GM21717 (cell line): Measurements from ENCODE around the gene MYO1C.
"Not testable (repeated sequence)": the region's sequence is repeated elsewhere in the genome, so short reads cannot be mapped to it uniquely, and the experiment has no call there.

Experiments
- ATAC-seq: cut with Tn5 transposase; IDR thresholded peaks from one replicate; pipeline ENCODE4 v1.9.1; 2021; ENCODE audit warnings: mild to moderate bottlenecking, moderate library complexity; ENCODE audit not compliant: unreplicated experiment

MYO1C gene

DNA sequence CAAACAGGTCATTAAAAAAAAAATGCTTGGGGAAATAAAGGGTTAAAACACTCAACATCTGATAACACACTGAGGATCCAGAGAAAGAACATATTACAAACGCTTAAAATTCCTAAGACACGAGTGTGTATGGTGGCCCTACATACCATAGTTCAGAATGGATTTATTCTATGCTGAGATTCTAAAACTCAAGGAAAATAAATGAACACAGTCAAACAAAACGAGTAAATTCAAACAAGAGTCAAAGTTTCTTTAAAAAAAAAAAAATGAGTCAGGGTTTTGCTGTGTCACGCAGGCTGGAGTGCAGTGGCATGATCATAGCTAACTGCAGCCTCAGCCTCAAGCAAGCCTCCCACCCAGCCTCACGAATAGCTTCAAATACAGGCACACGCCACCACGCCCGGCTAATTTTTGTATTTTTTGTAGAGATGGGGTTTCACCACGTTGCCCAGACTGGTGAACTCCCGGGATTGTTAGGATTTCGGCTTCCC is 53.8 kb downstream of the MYO1C start:
- no peak for ATAC-seq

DNA sequence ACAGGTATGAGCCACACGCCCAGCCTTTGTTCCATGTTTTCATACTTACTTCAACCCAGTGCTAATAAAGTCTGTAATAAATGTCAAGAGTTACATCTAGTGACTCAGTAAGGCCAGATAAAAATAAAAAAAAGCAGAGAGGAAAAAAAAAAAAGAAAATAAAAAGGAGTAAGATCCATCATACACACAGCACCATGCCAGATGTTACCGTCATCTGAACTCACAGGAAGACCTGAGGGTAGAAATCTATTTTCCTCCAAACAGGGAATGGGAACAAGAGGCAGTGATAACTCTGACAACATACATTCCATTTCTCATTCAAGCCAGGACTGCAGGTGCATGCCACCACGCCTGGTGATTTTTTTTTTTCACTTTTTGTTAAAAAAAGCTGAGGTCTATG is 57.2 kb downstream of the MYO1C start:
- no peak for ATAC-seq

DNA sequence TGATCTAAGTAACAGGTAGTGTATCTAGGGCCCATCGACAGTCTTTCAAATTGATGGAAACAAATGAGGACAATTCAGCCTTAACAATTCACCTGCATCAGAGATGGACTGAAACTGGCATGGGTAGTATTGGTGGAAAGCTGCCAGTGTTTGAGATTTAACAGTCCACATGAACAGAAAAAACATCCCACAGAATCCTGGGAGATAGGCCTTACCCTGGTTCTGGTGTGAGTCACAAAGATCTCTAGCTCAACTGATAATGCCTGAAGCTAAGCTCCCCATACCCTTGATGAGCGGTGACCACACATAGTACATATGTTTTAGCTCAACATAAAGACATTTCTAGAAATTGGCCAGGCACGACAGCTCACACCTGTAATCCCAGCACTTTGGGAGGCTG is 58.3 kb downstream of the MYO1C start:
- no peak for ATAC-seq

DNA sequence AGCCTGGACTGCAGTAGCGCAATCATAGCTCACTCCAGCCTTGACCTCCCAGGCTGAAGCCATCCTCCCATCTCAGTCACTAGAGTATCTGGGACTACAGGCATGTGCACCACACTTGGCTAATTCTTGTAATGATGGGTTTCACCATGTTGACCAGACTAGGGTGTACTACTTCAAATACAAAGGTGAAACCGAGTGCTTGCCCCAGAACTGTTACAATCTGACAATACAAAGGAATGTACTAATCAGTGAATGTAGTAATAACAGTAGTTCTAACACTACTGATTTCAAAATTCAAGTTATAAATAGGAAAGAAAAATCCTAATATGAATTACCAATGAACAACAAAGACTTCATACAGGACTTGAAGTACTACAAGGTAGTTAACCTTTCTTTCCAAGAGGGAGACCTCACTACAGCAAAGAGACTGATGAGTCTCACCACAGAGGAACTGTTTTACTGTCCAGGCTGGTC is 60.8 kb downstream of the MYO1C start:
- ATAC-seq = no peak

DNA sequence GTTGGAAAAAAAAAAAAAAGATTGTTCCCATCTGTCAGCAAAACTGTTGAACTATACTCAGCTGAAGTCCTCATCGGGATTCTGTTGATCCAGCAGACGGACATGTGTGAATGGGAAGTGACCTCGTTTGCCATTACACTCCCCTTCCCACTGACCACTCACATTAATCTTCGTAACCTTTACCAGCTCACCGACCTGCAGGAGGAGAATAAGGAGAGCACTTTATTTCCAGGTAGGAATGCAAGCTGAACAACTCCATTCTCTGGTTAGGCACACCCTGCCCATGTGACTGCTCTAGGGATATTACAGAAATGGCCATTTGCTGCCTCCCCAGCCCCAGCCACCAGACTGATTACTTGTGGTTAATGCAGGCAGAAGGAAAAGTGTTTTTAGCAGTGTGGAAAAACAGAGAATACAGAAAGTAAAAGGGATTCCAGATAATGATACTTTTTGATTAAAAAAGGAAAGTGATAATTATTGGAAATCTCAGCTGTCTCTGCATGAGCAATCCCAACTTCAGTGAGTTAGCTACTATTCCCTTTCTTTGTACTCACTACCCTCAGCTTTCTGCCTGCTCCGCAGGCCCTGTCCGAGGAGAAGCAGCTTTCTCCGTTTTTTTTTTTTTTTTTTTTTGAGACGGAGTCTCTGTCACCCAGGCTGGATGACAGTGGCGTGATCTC is 68.9 kb downstream of the MYO1C start:
- ATAC-seq = no peak

DNA sequence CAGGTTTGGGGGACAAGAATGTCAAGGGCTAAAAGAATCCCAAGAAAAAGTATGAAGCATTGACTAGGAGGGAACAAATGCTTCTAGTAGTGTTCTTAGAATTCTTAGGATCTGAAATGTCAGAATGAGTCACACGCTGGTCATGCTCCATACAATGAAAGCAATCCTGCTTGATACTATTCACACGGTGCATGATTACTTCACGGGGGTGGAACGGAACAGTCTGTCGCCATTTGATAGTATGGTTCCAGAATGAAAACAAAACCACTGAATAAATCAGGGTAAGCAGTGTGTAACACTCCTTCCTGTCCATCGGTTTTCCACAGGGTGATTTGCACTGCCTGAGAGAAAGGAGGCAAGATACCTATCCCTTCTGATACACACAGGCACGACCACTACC is 69.6 kb downstream of the MYO1C start:
- no peak for ATAC-seq

DNA sequence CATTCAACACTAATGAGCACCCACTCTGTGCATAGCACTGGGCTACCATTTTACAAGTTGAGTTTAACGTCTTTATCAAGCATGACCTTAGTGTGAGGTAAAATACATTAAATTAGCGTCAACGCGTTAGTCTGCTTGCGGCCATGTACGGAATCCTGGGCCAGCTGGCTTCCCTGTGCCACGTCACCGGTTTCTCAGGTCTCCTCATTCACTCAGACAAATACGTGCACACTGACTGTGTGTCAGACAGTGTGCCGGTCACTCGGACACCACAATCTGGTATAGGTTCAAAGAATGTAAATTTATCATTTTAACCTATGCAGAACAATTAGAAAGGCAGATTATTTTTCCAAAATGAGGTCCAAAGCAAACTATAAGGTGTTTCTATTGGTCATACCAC is 71.0 kb downstream of the MYO1C start:
- ATAC-seq = no peak

DNA sequence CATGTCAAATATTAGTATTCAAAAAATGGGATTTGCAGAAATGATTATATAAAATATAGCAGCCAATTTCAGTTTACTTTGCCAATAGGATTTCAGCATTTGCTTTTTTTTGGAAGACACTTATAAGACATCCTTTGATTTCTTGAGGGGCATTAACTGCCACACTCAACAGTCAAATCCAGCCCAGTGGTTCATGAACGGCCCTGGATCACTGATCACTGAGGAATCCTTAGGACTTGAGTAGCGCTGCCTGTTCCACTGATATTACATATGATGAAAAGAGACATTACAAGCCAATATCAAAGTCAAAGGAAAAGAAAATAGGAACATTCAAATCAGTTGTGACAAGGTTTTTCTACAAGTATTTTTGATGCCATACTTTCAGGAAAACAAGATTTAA is 71.5 kb downstream of the MYO1C start:
- no peak for ATAC-seq

DNA sequence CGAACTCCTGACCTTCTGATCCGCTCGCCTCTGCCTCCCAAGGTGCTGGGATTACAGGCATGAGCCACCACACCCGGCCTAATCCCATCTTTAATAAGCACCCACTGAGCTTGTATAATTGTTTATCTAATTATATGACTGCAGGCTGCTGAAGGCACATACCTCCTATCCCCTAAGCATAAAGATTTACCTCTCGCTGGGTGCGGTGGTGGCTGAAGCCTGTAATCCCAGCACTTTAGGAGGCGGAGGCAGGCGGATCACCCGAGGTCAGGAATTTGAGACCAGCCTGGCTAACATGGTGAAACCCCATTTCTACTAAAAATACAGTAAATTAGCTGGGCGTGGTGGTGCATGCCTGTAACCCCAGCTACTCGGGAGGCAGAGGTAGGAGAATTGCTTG is 72.3 kb downstream of the MYO1C start:
- no peak for ATAC-seq

DNA sequence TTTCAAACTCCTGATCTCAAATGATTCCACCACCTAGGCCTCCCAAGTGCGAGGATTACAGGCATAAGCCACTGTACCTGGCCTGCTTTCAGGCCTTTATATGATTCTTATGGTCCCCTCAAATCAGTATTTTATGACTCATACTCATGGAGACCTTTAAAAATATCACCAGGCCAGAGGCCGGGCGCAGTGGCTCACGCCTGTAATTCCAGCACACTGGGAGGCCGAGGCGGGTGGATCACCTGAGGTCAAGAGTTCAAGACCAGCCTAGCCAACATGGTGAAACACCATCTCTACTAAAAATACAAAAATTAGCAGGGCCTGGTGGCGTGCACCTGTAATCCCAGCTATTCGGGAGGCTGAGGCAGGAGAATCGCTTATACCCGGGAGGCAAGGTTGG is 74.0 kb downstream of the MYO1C start:
- not testable (repeated sequence) for ATAC-seq

DNA sequence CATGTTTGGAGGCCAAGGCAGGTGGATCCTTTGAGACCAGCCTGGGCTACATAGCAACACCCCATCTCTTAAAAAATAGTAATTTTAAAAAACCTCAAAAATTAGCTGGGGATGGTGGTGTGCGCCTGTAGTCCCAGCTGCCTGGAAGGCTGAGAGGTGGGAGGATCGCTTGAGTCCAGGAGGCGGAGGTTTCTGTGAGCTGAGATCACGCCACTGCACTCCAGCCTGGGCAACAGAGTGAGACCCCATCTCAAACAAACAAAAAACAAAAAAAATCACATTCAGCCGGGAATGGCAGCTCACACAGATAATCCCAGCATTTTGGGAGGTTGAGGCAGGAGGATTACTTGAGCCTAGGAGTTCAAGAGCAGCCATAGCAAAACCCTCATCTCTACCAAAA is 76.1 kb downstream of the MYO1C start:
- no peak for ATAC-seq

DNA sequence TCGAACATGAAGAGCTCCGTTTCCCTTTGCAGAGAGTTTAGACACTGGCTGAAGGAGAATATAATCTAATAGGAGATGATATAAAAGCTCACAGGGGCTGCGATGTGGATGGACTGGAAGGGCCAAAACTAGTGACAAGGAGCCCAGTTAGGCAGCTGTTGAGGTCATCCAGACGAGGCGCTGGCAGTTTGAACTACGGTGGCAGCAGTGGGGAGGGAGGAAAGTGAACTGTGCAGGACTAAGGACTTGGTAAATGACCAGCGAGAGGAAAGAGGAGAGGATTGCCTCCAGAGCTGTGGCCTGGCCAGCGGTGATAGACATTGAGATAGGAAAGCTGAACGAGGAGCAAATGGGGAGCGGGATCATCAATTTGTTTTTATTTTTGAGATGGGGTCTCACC is 77.9 kb downstream of the MYO1C start:
- no peak for ATAC-seq
